HepG2 (cell line): ENCODE results near the gene LMX1B. TPM values are rescaled to one million over a fixed set of nuclear protein-coding genes. Genes with fewer than 3 reads are reported as not detected.

Source experiments
- AGO1 ChIP-seq: fragments of 200-400 bp; formaldehyde crosslinking; IDR thresholded peaks from 2 replicates; pipeline ENCODE4 v1.6.1; 2017; ENCODE audit warnings: mild to moderate bottlenecking, low read depth, low read length, moderate library complexity; ENCODE audit not compliant: poor library complexity, severe bottlenecking
- CBX1 ChIP-seq: IDR thresholded peaks from one replicate; pipeline ENCODE4 v1.6.1; 2016; ENCODE audit warnings: antibody characterized with exemption, low read depth
- GATAD1 ChIP-seq: IDR thresholded peaks from 2 replicates; pipeline ENCODE4 v1.6.1; 2016; ENCODE audit warnings: missing genetic modification reagents, missing compliant biosample characterization
- GFI1 ChIP-seq: sonication (generic); formaldehyde crosslinking; IDR thresholded peaks from 2 replicates; pipeline ENCODE4 v1.5.0; 2020; ENCODE audit warnings: missing genetic modification reagents, mild to moderate bottlenecking, borderline replicate concordance
- KLF6 ChIP-seq: IDR thresholded peaks from 2 replicates; pipeline ENCODE4 v1.8.0; 2016; ENCODE audit warnings: missing biosample characterization, missing genetic modification reagents
- RAD21 ChIP-seq: fragments of 450-650 bp; formaldehyde crosslinking; IDR thresholded peaks from 2 replicates; pipeline ENCODE4 v1.5.0; 2020; ENCODE audit warnings: mild to moderate bottlenecking
- SMARCE1 ChIP-seq: fragments of 450-650 bp; IDR thresholded peaks from 2 replicates; pipeline ENCODE4 v1.6.1; 2017; ENCODE audit warnings: borderline replicate concordance
- ZFYVE20 ChIP-seq: sonication (generic); formaldehyde crosslinking; IDR thresholded peaks from 2 replicates; pipeline ENCODE4 v1.8.0; 2023; ENCODE audit warnings: low read depth, mild to moderate bottlenecking, moderate library complexity, missing genetic modification reagents, borderline replicate concordance
- ZMYM3 ChIP-seq: sonication (generic); formaldehyde crosslinking; IDR thresholded peaks from 2 replicates; pipeline ENCODE4 v1.5.1; 2020; ENCODE audit warnings: mild to moderate bottlenecking, missing genetic modification reagents
- ZNF205 ChIP-seq: IDR thresholded peaks from 2 replicates; pipeline ENCODE4 v1.6.1; 2018; ENCODE audit warnings: missing biosample characterization, missing genetic modification reagents
- ZNF44 ChIP-seq: sonication (generic); formaldehyde crosslinking; IDR thresholded peaks from 2 replicates; pipeline ENCODE4 v1.5.1; 2020; ENCODE audit warnings: mild to moderate bottlenecking, missing genetic modification reagents
- polyA plus RNA-seq, 8 experiments: library from polyadenylated mRNA; depleted of rRNA in 3 of 8; stranded (reverse) in 7 of 8; unstranded in 1 of 8; fragments of >200 nt; fragmentation: Illumina TruSeq in 4 of 8; extraction: Trizol in 4 of 8; gene quantifications; 2 replicates each; pipeline versions ENCODE4 v1.2.1 to v1.2.3, GENCODE V29; 2011 to 2016; ENCODE audit warnings: low read depth in 4 of 8, missing spikeins in 1 of 8, mixed read lengths in 1 of 8; ENCODE audit not compliant: insufficient read depth in 1 of 8
- total RNA-seq, 5 experiments: library from RNA; depleted of rRNA; stranded (reverse); fragments of >200 nt; fragmentation: Illumina TruSeq; extraction: Trizol; gene quantifications; 2 replicates each; pipeline ENCODE4 v1.2.3, GENCODE V29; 2016; ENCODE audit warnings: low read depth in 1 of 5
- TF ChIP-seq, protein P1 (sequence below), 2 experiments: IDR thresholded peaks; 2 replicates each; pipeline ENCODE4 v1.6.1; 2011 to 2012; ENCODE audit warnings: low read length in 2 of 2, borderline replicate concordance in 1 of 2, low read depth in 1 of 2, mild to moderate bottlenecking in 1 of 2, moderate library complexity in 1 of 2
- TF ChIP-seq, protein P2 (sequence below): sonication (generic); formaldehyde crosslinking; IDR thresholded peaks from 2 replicates; pipeline ENCODE4 v1.5.0; 2020; ENCODE audit warnings: mild to moderate bottlenecking, missing genetic modification reagents
- TF ChIP-seq, protein P3 (sequence below): sonication (generic); formaldehyde crosslinking; IDR thresholded peaks from 2 replicates; pipeline ENCODE4 v1.5.1; 2020; ENCODE audit warnings: mild to moderate bottlenecking, missing genetic modification reagents, moderate library complexity
- TF ChIP-seq, protein P4 (sequence below): sonication (generic); formaldehyde crosslinking; IDR thresholded peaks from 2 replicates; pipeline ENCODE4 v1.4.0; 2020; ENCODE audit warnings: mild to moderate bottlenecking, missing genetic modification reagents
- TF ChIP-seq, protein P5 (sequence below): sonication (generic); formaldehyde crosslinking; IDR thresholded peaks from 2 replicates; pipeline ENCODE4 v1.5.0; 2020; ENCODE audit warnings: mild to moderate bottlenecking, missing genetic modification reagents
- TF ChIP-seq, protein P6 (sequence below): sonication (generic); formaldehyde crosslinking; IDR thresholded peaks from 2 replicates; pipeline ENCODE4 v1.4.0; 2020; ENCODE audit warnings: missing genetic modification reagents

LMX1B gene
- total and polyA plus RNA-seq, 2 of the 13 experiments (the other 11 are each of a cell fraction or from before 2014, with no cell fraction given), result not detected

DNA sequence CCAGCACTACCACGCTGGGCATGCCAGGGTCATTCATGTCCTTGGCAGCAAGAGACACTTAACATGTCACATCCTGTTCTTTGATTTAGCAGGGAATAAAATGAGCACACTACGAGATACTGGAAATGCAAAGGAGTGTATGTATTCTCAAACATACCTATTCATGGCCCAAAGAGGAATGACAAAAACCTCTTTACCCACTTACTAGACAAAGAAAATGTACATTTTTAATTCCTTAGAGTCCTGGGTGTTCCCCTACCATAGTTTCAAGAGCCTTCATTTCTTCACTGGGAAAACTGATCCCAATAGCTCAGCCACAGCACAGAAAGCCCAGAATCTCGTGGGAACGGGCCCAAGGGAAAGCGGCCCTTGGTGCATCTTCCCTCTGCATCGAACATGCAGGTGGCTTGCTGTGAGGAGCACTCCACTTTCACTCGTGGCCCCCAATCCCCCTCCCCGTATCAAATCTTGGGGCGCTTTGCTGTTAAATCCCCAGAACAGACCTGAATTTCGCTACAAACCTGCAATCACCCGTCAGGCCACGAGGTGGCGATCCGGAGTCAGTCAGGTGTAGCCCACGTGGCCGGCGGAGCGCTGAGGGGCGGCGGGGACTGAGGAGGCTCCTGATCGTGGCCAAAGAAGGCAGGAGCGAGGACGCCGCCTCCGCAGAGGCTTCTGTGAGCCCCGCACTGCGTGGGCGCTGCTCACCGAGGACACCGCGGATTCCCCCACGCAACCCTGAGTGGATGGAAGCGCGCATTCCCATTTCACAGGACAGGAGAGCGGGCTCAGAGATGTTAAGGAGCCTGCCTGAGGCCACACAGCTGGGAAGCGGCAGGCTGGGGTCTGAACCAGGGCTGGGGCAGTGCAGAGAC is 91.4 kb downstream of the LMX1B start (continued):
- TF ChIP-seq, protein P1, sequence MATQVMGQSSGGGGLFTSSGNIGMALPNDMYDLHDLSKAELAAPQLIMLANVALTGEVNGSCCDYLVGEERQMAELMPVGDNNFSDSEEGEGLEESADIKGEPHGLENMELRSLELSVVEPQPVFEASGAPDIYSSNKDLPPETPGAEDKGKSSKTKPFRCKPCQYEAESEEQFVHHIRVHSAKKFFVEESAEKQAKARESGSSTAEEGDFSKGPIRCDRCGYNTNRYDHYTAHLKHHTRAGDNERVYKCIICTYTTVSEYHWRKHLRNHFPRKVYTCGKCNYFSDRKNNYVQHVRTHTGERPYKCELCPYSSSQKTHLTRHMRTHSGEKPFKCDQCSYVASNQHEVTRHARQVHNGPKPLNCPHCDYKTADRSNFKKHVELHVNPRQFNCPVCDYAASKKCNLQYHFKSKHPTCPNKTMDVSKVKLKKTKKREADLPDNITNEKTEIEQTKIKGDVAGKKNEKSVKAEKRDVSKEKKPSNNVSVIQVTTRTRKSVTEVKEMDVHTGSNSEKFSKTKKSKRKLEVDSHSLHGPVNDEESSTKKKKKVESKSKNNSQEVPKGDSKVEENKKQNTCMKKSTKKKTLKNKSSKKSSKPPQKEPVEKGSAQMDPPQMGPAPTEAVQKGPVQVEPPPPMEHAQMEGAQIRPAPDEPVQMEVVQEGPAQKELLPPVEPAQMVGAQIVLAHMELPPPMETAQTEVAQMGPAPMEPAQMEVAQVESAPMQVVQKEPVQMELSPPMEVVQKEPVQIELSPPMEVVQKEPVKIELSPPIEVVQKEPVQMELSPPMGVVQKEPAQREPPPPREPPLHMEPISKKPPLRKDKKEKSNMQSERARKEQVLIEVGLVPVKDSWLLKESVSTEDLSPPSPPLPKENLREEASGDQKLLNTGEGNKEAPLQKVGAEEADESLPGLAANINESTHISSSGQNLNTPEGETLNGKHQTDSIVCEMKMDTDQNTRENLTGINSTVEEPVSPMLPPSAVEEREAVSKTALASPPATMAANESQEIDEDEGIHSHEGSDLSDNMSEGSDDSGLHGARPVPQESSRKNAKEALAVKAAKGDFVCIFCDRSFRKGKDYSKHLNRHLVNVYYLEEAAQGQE (IDR thresholded peaks at IDR 0.05; ENCODE audit: borderline replicate concordance in 1 of 2, low read depth in 1 of 2, low read length in 2 of 2), result no peak
- no peak for TF ChIP-seq KLF6 (CRISPR knock-in tag)
- TF ChIP-seq, protein P2, sequence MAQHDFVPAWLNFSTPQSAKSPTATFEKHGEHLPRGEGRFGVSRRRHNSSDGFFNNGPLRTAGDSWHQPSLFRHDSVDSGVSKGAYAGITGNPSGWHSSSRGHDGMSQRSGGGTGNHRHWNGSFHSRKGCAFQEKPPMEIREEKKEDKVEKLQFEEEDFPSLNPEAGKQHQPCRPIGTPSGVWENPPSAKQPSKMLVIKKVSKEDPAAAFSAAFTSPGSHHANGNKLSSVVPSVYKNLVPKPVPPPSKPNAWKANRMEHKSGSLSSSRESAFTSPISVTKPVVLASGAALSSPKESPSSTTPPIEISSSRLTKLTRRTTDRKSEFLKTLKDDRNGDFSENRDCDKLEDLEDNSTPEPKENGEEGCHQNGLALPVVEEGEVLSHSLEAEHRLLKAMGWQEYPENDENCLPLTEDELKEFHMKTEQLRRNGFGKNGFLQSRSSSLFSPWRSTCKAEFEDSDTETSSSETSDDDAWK (CRISPR knock-in tag), result no peak
- TF ChIP-seq, protein P3, sequence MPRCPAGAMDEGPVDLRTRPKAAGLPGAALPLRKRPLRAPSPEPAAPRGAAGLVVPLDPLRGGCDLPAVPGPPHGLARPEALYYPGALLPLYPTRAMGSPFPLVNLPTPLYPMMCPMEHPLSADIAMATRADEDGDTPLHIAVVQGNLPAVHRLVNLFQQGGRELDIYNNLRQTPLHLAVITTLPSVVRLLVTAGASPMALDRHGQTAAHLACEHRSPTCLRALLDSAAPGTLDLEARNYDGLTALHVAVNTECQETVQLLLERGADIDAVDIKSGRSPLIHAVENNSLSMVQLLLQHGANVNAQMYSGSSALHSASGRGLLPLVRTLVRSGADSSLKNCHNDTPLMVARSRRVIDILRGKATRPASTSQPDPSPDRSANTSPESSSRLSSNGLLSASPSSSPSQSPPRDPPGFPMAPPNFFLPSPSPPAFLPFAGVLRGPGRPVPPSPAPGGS (CRISPR knock-in tag), result no peak
- no peak for TF ChIP-seq AGO1
- TF ChIP-seq, protein P4, sequence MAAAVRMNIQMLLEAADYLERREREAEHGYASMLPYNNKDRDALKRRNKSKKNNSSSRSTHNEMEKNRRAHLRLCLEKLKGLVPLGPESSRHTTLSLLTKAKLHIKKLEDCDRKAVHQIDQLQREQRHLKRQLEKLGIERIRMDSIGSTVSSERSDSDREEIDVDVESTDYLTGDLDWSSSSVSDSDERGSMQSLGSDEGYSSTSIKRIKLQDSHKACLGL, result no peak
- TF ChIP-seq SMARCE1, result no peak
- no peak for TF ChIP-seq ZNF44
- peak; percentile 69 for TF ChIP-seq RAD21 (CRISPR knock-in tag)
- TF ChIP-seq ZMYM3 (CRISPR knock-in tag), result peak; percentile 91
- TF ChIP-seq GFI1 (CRISPR knock-in tag), result no peak
- TF ChIP-seq, protein P5, sequence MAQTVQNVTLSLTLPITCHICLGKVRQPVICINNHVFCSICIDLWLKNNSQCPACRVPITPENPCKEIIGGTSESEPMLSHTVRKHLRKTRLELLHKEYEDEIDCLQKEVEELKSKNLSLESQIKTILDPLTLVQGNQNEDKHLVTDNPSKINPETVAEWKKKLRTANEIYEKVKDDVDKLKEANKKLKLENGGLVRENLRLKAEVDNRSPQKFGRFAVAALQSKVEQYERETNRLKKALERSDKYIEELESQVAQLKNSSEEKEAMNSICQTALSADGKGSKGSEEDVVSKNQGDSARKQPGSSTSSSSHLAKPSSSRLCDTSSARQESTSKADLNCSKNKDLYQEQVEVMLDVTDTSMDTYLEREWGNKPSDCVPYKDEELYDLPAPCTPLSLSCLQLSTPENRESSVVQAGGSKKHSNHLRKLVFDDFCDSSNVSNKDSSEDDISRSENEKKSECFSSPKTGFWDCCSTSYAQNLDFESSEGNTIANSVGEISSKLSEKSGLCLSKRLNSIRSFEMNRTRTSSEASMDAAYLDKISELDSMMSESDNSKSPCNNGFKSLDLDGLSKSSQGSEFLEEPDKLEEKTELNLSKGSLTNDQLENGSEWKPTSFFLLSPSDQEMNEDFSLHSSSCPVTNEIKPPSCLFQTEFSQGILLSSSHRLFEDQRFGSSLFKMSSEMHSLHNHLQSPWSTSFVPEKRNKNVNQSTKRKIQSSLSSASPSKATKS (CRISPR knock-in tag), result no peak
- TF ChIP-seq ZFYVE20, result no peak
- no peak for TF ChIP-seq CBX1
- TF ChIP-seq ZNF205 (CRISPR knock-in tag), result no peak
- TF ChIP-seq GATAD1 (CRISPR knock-in tag), result no peak
- TF ChIP-seq, protein P6, sequence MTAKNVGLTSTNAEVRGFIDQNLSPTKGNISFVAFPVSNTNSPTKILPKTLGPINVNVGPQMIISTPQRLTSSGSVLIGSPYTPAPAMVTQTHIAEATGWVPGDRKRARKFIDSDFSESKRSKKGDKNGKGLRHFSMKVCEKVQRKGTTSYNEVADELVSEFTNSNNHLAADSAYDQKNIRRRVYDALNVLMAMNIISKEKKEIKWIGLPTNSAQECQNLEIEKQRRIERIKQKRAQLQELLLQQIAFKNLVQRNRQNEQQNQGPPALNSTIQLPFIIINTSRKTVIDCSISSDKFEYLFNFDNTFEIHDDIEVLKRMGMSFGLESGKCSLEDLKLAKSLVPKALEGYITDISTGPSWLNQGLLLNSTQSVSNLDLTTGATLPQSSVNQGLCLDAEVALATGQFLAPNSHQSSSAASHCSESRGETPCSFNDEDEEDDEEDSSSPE (CRISPR knock-in tag), result peak; percentile 56; the same call in 1 of the 2 replicates
